Breast epithelium (tissue), 4 donors: ENCODE results near the gene PRRG1. TPM values are rescaled to one million over a fixed set of nuclear protein-coding genes. Genes with fewer than 3 reads are reported as not detected.

Experiments used
- DNase-seq, 2 donors: peaks; one replicate each; pipeline ENCODE4 v3.0.0-alpha.2; 2019; ENCODE audit warnings: low spot score in 2 of 2
- H3K27ac ChIP-seq, 2 donors: fragments of 200-600 bp; sonication (generic) in 1 of 2; one replicate each; pipeline ENCODE4 v1.5.1; 2016 to 2019; ENCODE audit warnings: mild to moderate bottlenecking in 1 of 2
- H3K27me3 ChIP-seq, 2 donors: fragments of 200-600 bp; sonication (generic) in 1 of 2; one replicate each; pipeline versions ENCODE4 v1.5.1 to v1.6.0; 2017 to 2019; ENCODE audit warnings: control low read depth in 1 of 2, mild to moderate bottlenecking in 1 of 2
- H3K36me3 ChIP-seq: fragments of 200-600 bp; one replicate; pipeline ENCODE4 v1.5.1; 2019
- H3K4me1 ChIP-seq, 2 donors: fragments of 200-600 bp; sonication (generic); one replicate each; pipeline ENCODE4 v1.5.1; 2016 to 2019; ENCODE audit warnings: control low read depth in 1 of 2
- H3K4me3 ChIP-seq, 3 donors: fragments of 200-600 bp; sonication (generic); 1 replicate in 2 of 3; 2 replicates in 1 of 3; pipeline ENCODE4 v1.5.1; 2016 to 2019; ENCODE audit warnings: mild to moderate bottlenecking in 3 of 3, moderate library complexity in 2 of 3
- H3K9me3 ChIP-seq, 2 donors: fragments of 200-600 bp; sonication (generic) in 1 of 2; one replicate each; pipeline ENCODE4 v1.5.1; 2016 to 2019; ENCODE audit warnings: control low read depth in 1 of 2
- POLR2A ChIP-seq: fragments of 450-650 bp; IDR thresholded peaks from one replicate; pipeline ENCODE4 v1.6.1; 2016; ENCODE audit warnings: antibody characterized with exemption, mild to moderate bottlenecking, moderate library complexity
- POLR2AphosphoS5 ChIP-seq, 3 donors: sonication (generic); formaldehyde crosslinking; IDR thresholded peaks; one replicate each; pipeline ENCODE4 v1.6.1; 2017; ENCODE audit warnings: antibody characterized with exemption in 3 of 3
- intact Hi-C: fragments of 100-400 bp; cut with DNase I; formaldehyde crosslinking; loops from one replicate; pipeline ENCODE4 v1.15.1; 2023; ENCODE audit warnings: low total_unique reads
- total RNA-seq, 3 donors: library from RNA; depleted of rRNA; stranded (reverse); fragments of >200 nt; gene quantifications; one replicate each; pipeline ENCODE4 v1.1.0, GENCODE V29; 2016
- TF ChIP-seq, protein P1 (sequence below), 3 donors: fragments of 450-650 bp; IDR thresholded peaks; one replicate each; pipeline ENCODE4 v1.5.1; 2016 to 2017; ENCODE audit warnings: antibody characterized with exemption in 3 of 3, mild to moderate bottlenecking in 3 of 3, moderate library complexity in 3 of 3

Gene PRRG1
- total RNA-seq, 3 donors from 2014 or later: 12.3 to 15.2 (median 14.7) TPM

DNA sequence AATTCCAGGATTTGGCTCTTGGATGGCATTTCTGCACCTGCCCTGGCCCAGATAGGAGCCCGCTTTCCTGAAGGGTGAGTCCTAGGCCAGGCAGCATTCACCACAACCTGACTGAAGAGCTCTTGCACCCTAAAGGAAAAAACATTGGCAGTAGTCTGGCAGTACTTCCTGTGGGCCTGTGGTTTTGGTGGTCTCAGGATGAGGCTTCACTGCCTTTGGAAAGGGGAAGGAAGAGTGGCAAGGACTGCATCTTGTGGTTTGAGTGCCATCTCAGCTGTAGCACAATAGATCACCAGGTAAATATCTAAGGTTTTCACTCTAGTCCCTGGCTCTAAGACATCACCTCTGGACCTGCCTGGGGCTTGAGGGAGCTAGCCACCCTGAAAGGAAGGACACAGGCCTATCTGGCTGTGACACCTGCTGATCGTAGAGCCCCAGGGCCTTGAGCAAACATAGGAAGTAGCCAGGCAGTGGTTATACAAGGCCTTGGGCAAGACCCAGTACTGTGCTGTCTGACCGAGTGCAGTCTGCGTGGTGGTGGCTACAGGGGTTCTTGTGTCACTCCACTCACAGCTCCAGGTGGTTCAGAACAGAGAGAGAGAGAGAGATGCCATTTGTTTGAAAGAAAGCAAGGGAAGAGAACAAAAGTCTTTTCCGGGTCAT, 28.5 kb upstream of the PRRG1 start:
- intact Hi-C loops: no loop called here
- Histone ChIP-seq H3K27ac (no peak overlapping the region), H3K4me3 (no peak overlapping the region), H3K9me3 (no peaks in the 10 kb centered on the region), H3K27me3 (peaks cover 0 to 26% of the 10 kb centered on the region in 2 donors), H3K4me1 (no peaks in the 10 kb centered on the region), H3K36me3 (no peaks in the 10 kb centered on the region)
- DNase-seq: no peak
- TF ChIP-seq, protein P1, sequence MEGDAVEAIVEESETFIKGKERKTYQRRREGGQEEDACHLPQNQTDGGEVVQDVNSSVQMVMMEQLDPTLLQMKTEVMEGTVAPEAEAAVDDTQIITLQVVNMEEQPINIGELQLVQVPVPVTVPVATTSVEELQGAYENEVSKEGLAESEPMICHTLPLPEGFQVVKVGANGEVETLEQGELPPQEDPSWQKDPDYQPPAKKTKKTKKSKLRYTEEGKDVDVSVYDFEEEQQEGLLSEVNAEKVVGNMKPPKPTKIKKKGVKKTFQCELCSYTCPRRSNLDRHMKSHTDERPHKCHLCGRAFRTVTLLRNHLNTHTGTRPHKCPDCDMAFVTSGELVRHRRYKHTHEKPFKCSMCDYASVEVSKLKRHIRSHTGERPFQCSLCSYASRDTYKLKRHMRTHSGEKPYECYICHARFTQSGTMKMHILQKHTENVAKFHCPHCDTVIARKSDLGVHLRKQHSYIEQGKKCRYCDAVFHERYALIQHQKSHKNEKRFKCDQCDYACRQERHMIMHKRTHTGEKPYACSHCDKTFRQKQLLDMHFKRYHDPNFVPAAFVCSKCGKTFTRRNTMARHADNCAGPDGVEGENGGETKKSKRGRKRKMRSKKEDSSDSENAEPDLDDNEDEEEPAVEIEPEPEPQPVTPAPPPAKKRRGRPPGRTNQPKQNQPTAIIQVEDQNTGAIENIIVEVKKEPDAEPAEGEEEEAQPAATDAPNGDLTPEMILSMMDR (IDR thresholded peaks at IDR 0.05): no peak
- TF ChIP-seq POLR2AphosphoS5 (IDR thresholded peaks at IDR 0.05): no peak

DNA sequence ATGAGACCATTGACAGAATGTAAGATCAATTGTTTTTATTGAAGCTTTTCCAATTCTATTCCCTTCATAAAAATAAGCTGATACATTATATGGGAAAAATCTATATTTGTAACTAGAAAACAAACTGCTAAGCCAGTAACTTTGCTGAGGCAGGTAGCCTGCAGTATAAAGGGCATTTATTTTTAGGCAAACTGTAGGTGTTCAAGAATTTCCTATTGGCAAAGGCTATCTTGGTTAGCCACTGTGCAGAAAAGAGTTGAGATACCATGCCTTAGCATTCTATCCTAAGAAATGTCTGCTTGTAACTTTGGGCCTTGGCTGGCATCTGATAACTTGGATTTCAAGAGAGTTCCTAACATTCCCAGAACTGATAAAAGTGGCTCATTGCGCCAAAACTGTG, 18.5 kb upstream of the PRRG1 start:
- intact Hi-C loops: no loop called here
- Histone ChIP-seq H3K4me1 (no peaks in the 10 kb centered on the region), H3K9me3 (no peaks in the 10 kb centered on the region), H3K36me3 (no peaks in the 10 kb centered on the region), H3K27ac (no peak overlapping the region), H3K27me3 (peaks cover 0 to 14% of the 10 kb centered on the region in 2 donors), H3K4me3 (no peak overlapping the region)
- TF ChIP-seq POLR2A (no peak), POLR2AphosphoS5 (IDR thresholded peaks at IDR 0.05) (no peak)
- TF ChIP-seq, protein P1 (IDR thresholded peaks at IDR 0.05): no peak
- DNase-seq: no peak

DNA sequence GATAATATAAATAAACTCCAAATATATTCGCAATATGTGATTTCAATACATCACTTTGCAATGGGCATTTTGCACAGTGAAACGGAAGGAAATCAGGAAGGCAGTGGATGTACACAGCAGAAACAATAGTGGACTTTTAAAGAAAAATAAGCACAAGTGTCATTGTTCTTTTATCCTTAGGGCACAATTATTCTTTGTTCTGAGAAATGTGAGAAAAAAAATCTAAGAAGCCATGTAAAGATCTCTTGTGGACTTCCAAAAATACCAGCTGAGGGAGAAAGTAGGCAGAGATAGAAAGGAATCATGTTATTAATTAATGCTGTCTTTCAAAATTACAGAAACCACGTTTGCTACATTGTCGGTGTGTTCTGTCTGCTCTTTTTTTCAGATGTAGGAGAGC, 17.6 kb upstream of the PRRG1 start:
- no peak for TF ChIP-seq POLR2A
- TF ChIP-seq POLR2AphosphoS5 (IDR thresholded peaks at IDR 0.05): no peak
- TF ChIP-seq, protein P1 (IDR thresholded peaks at IDR 0.05): no peak
- no peak overlapping the region for H3K27ac ChIP-seq

DNA sequence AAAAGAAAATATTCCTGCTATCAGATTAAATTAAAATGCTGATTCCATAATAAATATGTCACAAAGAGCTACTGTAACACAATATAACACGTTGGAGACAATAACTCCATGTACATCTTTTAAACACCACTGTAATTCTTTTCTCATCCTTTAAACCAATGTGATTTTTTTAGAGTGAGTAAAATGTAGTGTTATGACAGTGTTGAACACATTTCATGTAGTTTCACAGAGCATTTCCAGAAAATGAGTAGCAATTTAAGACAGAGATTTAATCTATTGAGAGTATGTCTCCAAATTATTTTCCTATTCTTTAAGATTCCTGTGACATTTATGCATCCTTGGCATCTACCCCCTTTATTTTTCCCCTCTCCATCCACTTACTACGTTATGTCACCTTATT, 17.1 kb upstream of the PRRG1 start:
- DNase-seq: no peak
- H3K27me3 ChIP-seq: peaks cover 0 to 22% of the 10 kb centered on the region in 2 donors
- intact Hi-C loops: no loop called here
- H3K4me3 ChIP-seq: no peak overlapping the region
- H3K27ac ChIP-seq: no peak overlapping the region
- H3K4me1 ChIP-seq: no peaks in the 10 kb centered on the region
- no peak for TF ChIP-seq POLR2AphosphoS5 (IDR thresholded peaks at IDR 0.05)
- TF ChIP-seq POLR2A: no peak
- TF ChIP-seq, protein P1 (IDR thresholded peaks at IDR 0.05): no peak
- no peaks in the 10 kb centered on the region for H3K36me3 ChIP-seq
- no peaks in the 10 kb centered on the region for H3K9me3 ChIP-seq

More for the DNA sequence above, 17.6 kb upstream of the PRRG1 start:
- Histone ChIP-seq H3K4me3 (no peak overlapping the region), H3K36me3 (no peaks in the 10 kb centered on the region), H3K27me3 (peaks cover 0 to 18% of the 10 kb centered on the region in 2 donors), H3K4me1 (no peaks in the 10 kb centered on the region), H3K9me3 (no peaks in the 10 kb centered on the region)
- DNase-seq: no peak
- intact Hi-C loops: no loop called here

DNA sequence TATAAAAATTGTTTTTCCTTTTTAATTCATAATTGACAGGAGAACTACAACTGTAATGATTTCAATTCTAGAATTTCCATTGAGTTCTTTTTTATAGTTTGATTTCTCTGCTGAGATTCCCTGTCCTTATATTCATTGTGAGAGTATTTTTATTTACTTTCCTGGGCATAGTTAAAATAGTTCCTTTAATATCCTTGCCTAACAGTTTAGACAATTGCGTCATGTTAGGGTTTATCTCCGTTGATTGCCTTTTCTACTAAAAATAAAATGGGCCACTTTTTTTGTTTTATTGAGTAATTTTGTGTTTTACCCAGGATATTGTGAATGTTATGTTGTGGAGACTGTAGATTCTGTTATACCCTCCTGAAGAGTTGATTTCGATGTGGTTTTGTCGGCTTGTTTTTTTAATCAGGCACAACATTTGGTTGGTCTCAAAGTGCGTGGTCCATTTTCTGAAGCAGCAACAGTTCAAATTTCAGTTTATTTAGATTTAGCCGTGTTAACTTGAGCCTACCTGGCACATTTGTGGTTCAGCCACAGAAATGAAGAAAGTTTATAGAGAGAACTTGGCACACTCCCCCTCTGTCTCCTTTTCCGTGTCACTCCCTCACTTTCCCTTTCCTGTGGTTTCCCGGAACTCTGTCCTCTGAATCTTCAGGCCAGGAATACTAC, 16.0 kb upstream of the PRRG1 start:
- no peaks in the 10 kb centered on the region for H3K36me3 ChIP-seq
- H3K4me3 ChIP-seq: no peak overlapping the region
- no peaks in the 10 kb centered on the region for H3K4me1 ChIP-seq
- H3K9me3 ChIP-seq: no peaks in the 10 kb centered on the region
- no peak overlapping the region for H3K27ac ChIP-seq
- peaks cover 0 to 22% of the 10 kb centered on the region in 2 donors for H3K27me3 ChIP-seq
- TF ChIP-seq POLR2A: no peak
- TF ChIP-seq, protein P1 (IDR thresholded peaks at IDR 0.05): no peak
- no peak for TF ChIP-seq POLR2AphosphoS5 (IDR thresholded peaks at IDR 0.05)
- no peak for DNase-seq
- intact Hi-C loops: no loop called here
